Measurements from ENCODE around the gene CDCA5.
A peak's percentile ranks its signal among the peaks of the same experiment; 100 is the strongest.

CDCA5 gene

DNA sequence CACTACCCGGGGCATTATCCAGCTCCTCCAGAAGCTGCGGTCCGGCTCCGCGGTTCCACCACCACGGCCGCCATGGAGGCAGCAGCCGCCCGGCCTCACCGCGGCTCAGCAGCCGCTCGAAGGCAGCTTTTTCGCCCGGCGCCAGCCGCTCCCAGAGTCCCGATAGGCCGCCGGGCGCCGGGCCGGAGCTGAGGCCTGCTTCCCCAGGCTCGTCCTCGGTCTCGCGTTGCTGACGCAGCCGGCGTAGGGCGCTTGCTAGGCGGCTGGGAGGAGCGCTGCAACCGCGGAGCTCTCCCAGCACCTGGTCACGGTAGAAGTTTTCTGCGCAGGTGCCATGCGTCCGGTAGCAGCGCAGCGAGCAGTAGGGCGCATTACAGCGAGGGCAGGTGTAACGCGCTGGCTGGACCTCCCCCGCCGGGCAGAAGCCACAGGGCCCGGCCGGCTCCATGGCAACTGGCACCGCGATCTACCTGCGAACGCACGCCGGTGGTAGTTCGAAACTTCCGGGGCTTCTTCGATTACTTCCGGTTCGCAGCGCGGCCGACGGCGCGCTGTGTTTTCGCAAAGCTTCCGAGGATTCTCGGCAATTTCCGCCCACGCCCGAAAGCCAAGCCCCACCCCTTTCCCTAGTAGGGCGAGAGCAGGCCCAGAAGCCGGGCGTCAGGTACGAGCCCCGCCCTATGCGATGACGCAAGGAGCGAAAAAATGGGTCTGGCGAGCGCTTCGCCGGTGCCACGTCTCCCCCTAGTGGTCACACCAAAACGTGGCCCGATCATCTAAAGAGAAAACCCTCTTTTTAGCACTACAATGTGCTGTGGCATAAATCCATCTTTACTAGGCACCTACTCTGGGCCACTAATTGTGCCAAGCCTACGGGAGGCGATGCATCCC is 33.6 kb upstream of the CDCA5 start, which contains the start of gene ZNHIT2:
TSS of gene ZNHIT2 (minus strand) at position 496 of the 891 bp plus-strand sequence. CDS start at position 448, 48 bp downstream.
- peaks cover 38% of the 10 kb centered on the region for H3K36me3 ChIP-seq (ENCODE audit: control insufficient read depth, insufficient read depth, low read length)
- H3K9ac ChIP-seq (ENCODE audit: low read depth, low read length): peak within 1 kb of the TSS; percentile 81
- no peaks in the 10 kb centered on the region for H3K27me3 ChIP-seq (ENCODE audit: control insufficient read depth, insufficient read depth, low read length)
- H3K9me3 ChIP-seq (ENCODE audit: control insufficient read depth, insufficient read depth, low read length): no peaks in the 10 kb centered on the region
- peak within 1 kb of the TSS; percentile 88 for H3K4me3 ChIP-seq (ENCODE audit: low read depth, low read length)
- H3K4me1 ChIP-seq (ENCODE audit: control insufficient read depth, insufficient read depth, low read length): peaks cover 3% of the 10 kb centered on the region

DNA sequence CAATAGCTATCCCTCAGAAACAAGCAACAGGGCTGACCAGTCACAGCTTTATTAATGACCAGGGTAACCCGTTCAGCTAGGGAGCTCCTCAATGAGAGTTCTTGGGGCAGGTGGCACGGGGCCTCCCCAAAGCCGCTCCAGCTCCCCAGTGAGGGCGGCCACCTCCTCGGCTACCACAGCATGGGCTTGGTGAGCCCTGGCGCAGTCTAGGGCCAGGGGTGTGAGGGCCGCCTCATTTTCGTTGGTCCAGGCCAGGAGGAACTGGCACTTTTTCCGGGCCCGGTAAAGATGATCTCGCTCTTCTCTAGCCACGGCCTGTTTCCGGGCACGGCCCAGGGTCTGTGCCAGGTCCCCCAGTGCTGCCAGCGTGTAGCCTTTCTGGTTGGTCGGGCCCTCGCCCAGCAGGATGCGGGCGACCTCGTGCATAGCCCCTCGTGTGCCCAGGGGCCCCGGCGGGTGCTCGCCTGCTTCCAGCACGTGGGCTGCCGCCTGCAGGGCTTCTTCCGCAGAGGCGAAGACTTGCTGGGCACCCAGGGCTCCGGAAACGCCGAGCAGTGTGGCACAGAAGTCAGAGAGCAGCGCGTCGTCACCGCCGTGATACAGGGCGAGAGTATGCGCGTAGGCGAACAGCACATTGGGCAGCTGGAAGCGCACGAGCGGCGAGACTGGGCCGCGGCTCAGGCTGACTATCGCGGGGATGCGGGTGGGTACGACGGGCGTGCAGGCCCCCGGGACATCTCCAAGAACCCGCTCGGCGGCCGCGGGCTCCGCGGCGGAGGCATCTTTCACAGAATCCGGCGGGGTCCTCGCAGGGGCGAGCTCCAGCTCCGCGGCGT is 32.7 kb upstream of the CDCA5 start:
- Histone ChIP-seq H3K9ac (ENCODE audit: low read depth, low read length) (peak overlapping the region; percentile 81), H3K9me3 (ENCODE audit: control insufficient read depth, insufficient read depth, low read length) (no peaks in the 10 kb centered on the region), H3K4me3 (ENCODE audit: low read depth, low read length) (peak overlapping the region; percentile 88), H3K27me3 (ENCODE audit: control insufficient read depth, insufficient read depth, low read length) (no peaks in the 10 kb centered on the region), H3K36me3 (ENCODE audit: control insufficient read depth, insufficient read depth, low read length) (peaks cover 38% of the 10 kb centered on the region), H3K4me1 (ENCODE audit: control insufficient read depth, insufficient read depth, low read length) (peaks cover 3% of the 10 kb centered on the region)

DNA sequence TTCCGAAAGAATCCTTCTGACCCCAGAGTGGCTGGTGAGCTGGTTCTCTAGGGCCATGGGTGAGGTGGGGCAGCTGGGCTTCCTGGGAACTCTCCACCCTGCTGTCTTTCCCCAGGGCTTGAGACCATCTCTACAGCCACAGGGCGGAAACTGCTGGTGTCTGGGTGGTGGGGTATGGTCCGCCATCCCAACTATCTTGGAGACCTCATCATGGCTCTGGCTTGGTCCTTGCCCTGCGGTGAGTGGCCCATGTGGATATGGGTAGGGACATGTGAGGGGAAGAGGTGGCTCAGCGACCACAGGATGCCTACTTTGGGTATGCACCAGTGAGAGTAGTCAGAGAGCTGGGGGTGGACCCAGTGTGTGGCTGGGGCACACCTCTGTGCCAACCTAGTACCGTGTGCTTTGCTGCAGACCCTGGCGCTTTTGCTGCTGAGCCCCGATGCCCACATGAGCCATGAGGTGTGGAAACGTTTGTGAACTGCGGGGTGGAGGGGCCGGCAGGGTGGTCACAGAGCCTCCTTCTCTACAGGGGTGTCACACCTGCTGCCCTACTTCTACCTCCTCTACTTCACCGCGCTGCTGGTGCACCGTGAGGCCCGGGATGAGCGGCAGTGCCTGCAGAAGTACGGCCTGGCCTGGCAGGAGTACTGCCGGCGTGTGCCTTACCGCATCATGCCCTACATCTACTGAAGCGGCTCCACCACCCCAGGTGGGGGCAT is 31.7 kb upstream of the CDCA5 start:
- Histone ChIP-seq H3K4me1 (ENCODE audit: control insufficient read depth, insufficient read depth, low read length) (peaks cover 3% of the 10 kb centered on the region), H3K36me3 (ENCODE audit: control insufficient read depth, insufficient read depth, low read length) (peaks cover 37% of the 10 kb centered on the region), H3K4me3 (ENCODE audit: low read depth, low read length) (no peak overlapping the region), H3K9me3 (ENCODE audit: control insufficient read depth, insufficient read depth, low read length) (no peaks in the 10 kb centered on the region), H3K27me3 (ENCODE audit: control insufficient read depth, insufficient read depth, low read length) (no peaks in the 10 kb centered on the region), H3K9ac (ENCODE audit: low read depth, low read length) (no peak overlapping the region)

DNA sequence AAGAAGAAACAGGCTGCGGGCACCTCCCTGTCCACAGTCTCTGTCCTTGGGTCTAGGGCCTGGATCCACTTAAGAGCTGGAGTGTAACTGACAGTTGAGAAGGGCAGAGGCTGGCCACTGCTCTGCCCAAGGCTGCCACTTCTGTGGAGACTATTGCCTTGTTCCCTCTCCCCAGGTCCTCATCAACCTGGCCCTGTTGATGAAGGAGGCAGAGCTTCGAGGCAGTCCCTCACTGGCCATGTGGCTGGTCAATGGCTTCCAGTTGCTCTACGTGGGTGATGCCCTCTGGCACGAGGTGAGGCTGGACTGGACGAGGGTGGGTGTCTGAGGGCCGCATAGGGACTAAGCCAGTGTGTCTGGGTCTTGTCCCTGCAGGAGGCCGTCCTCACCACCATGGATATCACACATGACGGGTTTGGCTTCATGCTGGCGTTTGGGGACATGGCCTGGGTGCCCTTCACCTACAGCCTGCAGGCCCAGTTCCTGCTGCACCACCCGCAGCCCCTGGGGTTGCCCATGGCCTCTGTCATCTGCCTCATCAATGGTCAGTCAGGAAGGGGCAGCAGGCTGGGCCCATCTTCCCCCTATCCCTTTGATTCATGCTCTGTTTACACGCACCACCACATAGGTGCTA is 30.8 kb upstream of the CDCA5 start:
- peaks cover 29% of the 10 kb centered on the region for H3K36me3 ChIP-seq (ENCODE audit: control insufficient read depth, insufficient read depth, low read length)
- no peak overlapping the region for H3K9ac ChIP-seq (ENCODE audit: low read depth, low read length)
- no peak overlapping the region for H3K4me3 ChIP-seq (ENCODE audit: low read depth, low read length)
- H3K9me3 ChIP-seq (ENCODE audit: control insufficient read depth, insufficient read depth, low read length): no peaks in the 10 kb centered on the region
- peaks cover 3% of the 10 kb centered on the region for H3K4me1 ChIP-seq (ENCODE audit: control insufficient read depth, insufficient read depth, low read length)
- no peaks in the 10 kb centered on the region for H3K27me3 ChIP-seq (ENCODE audit: control insufficient read depth, insufficient read depth, low read length)

DNA sequence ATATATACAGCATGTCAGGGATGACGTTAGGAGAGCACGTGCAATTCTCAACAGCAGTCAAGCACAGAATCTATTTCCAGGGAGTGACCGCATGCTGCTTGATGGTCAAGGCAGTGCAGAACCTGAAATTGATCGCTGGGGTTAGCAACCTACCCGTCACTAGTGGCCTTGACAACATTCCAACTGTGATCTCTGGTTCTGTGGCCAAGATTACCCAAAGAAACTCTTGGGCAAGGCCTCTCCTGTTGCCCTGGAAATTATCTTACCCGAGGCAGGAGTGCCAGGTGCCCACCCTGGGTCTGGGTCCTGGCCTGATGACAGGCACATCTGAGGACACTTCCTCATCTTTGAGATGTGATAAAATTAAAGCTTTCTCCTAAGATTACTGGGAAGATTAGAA is 30.0 kb upstream of the CDCA5 start:
- Histone ChIP-seq H3K9me3 (ENCODE audit: control insufficient read depth, insufficient read depth, low read length) (no peaks in the 10 kb centered on the region), H3K4me1 (ENCODE audit: control insufficient read depth, insufficient read depth, low read length) (peaks cover 3% of the 10 kb centered on the region), H3K9ac (ENCODE audit: low read depth, low read length) (peak overlapping the region; percentile 47), H3K36me3 (ENCODE audit: control insufficient read depth, insufficient read depth, low read length) (peaks cover 27% of the 10 kb centered on the region), H3K4me3 (ENCODE audit: low read depth, low read length) (peak overlapping the region; percentile 76), H3K27me3 (ENCODE audit: control insufficient read depth, insufficient read depth, low read length) (no peaks in the 10 kb centered on the region)

DNA sequence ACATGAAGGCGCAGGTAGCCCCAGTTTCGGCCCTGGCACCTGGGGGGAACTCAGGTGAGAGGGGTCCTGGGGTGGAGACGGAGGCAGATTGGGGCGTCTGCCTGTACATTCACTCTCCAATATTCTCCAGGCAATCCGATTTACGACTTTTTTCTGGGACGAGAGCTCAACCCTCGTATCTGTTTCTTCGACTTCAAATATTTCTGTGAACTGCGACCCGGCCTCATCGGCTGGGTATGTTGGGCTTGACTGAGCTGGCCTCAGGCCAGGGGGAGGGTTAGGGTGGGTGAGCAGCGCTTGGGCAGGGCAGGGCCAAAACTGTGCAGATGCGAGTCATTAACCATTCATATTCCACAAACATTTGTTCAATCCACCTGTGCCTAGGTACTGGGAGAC is 29.5 kb upstream of the CDCA5 start:
- H3K9me3 ChIP-seq (ENCODE audit: control insufficient read depth, insufficient read depth, low read length): no peaks in the 10 kb centered on the region
- peaks cover 28% of the 10 kb centered on the region for H3K36me3 ChIP-seq (ENCODE audit: control insufficient read depth, insufficient read depth, low read length)
- H3K4me1 ChIP-seq (ENCODE audit: control insufficient read depth, insufficient read depth, low read length): peaks cover 3% of the 10 kb centered on the region
- no peaks in the 10 kb centered on the region for H3K27me3 ChIP-seq (ENCODE audit: control insufficient read depth, insufficient read depth, low read length)
- H3K9ac ChIP-seq (ENCODE audit: low read depth, low read length): peak overlapping the region; percentile 47
- peak overlapping the region; percentile 76 for H3K4me3 ChIP-seq (ENCODE audit: low read depth, low read length)

DNA sequence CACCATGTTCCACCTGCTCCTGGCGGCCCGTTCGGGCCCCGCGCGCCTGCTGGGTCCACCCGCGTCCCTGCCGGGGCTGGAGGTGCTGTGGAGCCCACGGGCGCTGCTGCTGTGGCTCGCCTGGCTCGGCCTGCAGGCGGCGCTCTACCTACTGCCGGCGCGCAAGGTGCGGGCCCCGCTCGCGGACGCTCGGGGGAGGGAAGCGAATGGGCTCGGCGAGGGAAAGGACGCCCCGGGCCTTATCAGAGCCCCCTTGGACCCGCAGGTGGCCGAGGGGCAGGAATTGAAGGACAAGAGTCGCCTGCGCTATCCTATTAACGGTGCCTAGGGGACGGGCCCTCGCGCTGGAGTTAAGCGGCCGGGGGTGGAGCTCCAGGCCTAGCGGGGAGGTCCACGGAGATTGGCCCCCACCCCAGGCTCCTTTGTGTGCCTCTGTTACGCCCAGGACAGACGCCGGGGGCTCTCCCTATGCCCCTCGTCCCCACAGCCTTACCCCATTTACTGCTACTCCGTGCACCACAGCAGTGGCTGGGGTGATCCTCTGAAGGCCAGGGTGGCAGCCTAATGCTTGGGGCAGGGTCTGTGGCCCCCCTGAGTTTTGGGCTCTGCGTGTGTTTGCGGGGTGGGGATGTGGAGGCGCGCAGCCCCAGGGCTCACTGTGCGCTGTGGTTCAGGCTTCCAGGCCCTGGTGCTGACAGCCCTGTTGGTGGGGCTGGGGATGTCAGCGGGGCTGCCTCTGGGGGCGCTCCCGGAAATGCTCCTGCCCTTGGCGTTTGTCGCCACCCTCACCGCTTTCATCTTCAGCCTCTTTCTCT is 28.9 kb upstream of the CDCA5 start:
- Histone ChIP-seq H3K9me3 (ENCODE audit: control insufficient read depth, insufficient read depth, low read length) (no peaks in the 10 kb centered on the region), H3K9ac (ENCODE audit: low read depth, low read length) (peak overlapping the region; percentile 87), H3K4me3 (ENCODE audit: low read depth, low read length) (peak overlapping the region; percentile 76), H3K4me1 (ENCODE audit: control insufficient read depth, insufficient read depth, low read length) (peaks cover 3% of the 10 kb centered on the region), H3K27me3 (ENCODE audit: control insufficient read depth, insufficient read depth, low read length) (no peaks in the 10 kb centered on the region), H3K36me3 (ENCODE audit: control insufficient read depth, insufficient read depth, low read length) (peaks cover 30% of the 10 kb centered on the region)

DNA sequence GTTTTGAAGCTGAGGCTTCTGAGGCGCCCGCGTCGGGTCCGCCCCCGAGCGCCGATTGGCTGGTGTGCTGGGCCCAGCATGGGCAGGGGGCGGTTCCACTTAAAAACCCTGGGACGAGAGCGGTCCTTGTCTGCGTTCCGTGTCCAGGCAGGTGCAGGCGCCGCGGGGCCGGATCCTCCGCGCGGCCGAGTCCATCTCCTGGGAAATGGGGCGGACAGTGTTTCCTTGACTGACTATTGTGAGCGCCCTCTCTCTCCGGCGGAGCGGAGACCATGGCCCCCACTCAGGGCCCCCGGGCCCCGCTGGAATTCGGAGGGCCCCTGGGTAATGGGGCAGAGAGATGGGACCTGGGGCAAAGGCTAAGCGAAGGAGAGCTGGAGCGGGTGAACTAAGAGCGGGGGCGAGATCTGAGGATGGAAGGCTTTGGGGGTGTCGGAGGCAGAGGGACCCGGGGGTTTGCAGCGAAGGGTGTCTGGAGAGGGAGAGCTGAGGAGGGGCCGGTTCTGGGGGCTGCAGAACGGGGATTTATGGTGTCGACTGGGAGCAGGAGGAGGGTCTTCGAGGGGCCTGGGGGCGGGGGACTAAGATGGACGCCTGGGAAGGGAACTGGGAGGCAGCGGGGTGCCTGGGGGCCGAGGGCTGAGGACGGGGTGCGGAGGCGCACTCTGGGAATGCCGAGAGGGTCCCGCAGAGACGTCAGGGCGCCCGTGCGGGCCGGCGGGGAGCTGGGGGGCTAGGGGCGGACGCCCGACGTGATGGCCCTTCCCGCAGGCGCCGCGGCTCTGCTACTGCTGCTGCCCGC is 28.1 kb upstream of the CDCA5 start, which contains the start of gene TM7SF2:
TSS of gene TM7SF2 (plus strand) at position 129 of the 802 bp plus-strand sequence. CDS start at position 273, 144 bp downstream.
- H3K9me3 ChIP-seq (ENCODE audit: control insufficient read depth, insufficient read depth, low read length): no peaks in the 10 kb centered on the region
- peaks cover 33% of the 10 kb centered on the region for H3K36me3 ChIP-seq (ENCODE audit: control insufficient read depth, insufficient read depth, low read length)
- H3K9ac ChIP-seq (ENCODE audit: low read depth, low read length): peak within 1 kb of the TSS; percentile 87
- H3K4me1 ChIP-seq (ENCODE audit: control insufficient read depth, insufficient read depth, low read length): peaks cover 3% of the 10 kb centered on the region
- peak within 1 kb of the TSS; percentile 76 for H3K4me3 ChIP-seq (ENCODE audit: low read depth, low read length)
- H3K27me3 ChIP-seq (ENCODE audit: control insufficient read depth, insufficient read depth, low read length): no peaks in the 10 kb centered on the region

DNA sequence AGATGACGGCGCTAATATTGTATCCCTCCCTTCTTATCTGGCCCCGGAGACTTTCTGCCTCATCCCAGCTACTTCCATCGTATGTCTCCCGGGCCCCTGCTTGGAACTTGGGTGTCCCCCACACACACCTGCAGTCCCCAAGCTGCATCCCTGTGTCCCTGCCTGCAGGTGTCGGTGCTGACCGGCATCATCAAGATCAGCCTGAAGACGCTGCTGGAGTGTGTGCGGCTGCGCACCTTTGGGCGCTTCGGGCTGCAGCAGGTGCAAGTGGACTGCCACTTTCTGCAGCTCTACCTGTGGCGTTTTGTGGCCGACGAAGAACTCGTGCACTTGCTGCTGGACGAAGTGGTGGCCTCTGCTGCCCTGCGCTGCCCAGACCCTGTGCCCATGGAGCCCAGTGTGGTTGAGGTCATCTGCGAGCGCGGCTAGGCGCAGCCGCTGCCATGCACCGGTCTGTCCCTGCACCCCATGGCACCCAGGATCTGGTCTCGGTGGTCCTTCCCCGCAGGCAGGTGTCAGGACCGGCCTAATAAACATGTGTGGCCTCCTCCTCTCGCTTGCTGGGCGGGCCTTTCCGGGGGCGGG is 27.4 kb upstream of the CDCA5 start:
- H3K4me1 ChIP-seq (ENCODE audit: control insufficient read depth, insufficient read depth, low read length): peaks cover 3% of the 10 kb centered on the region
- no peaks in the 10 kb centered on the region for H3K9me3 ChIP-seq (ENCODE audit: control insufficient read depth, insufficient read depth, low read length)
- no peak overlapping the region for H3K9ac ChIP-seq (ENCODE audit: low read depth, low read length)
- H3K27me3 ChIP-seq (ENCODE audit: control insufficient read depth, insufficient read depth, low read length): no peaks in the 10 kb centered on the region
- H3K36me3 ChIP-seq (ENCODE audit: control insufficient read depth, insufficient read depth, low read length): peaks cover 32% of the 10 kb centered on the region
- peak overlapping the region; percentile 35 for H3K4me3 ChIP-seq (ENCODE audit: low read depth, low read length)
